Epidermal melanocyte (primary cell): ENCODE data around the gene CT45A3.
"Not testable (repeated sequence)": the region's sequence is repeated elsewhere in the genome, so short reads cannot be mapped to it uniquely, and the experiment has no call there.

Experiments
- DNase-seq: peaks from one replicate; pipeline ENCODE4 v3.0.0; 2011; ENCODE audit warnings: low spot score; ENCODE audit not compliant: insufficient read length

The CT45A3 gene, protein sequence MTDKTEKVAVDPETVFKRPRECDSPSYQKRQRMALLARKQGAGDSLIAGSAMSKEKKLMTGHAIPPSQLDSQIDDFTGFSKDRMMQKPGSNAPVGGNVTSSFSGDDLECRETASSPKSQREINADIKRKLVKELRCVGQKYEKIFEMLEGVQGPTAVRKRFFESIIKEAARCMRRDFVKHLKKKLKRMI

DNA sequence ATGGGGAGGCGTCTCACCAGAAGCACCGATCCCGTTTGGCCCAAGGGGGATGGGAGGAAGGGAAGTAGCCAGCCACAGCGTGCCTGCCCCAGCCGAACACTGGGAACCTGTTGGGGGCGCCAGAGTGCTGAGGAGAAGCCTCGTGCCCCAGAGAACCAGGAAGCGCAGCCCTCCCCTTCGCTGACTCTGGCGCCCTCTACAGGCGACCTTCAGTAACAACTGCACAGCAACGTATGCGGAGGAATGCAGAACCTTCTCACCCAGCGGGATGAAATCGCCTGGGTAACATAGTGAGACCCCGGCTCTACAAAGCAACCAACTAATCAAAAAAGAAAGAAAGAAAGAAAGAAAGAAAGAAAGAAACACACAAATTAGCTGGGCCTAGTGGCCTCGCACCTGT lies at the start of gene CT45A3:
Gene CT45A3 (minus strand): TSS at position 101 of the 400 bp plus-strand sequence. CDS start 3,747 bp downstream, outside the sequence.
- DNase-seq: not testable (repeated sequence)

- not testable (repeated sequence) for DNase-seq
These were observed 34.7 kb upstream of the CT45A3 start, which contains the start of gene CT45A6 for GRCh38 chrX:135802687-135803086. TSS of gene CT45A6 (minus strand) at chrX:135802787. CDS start at chrX:135798993, 3,794 bp downstream.

DNA sequence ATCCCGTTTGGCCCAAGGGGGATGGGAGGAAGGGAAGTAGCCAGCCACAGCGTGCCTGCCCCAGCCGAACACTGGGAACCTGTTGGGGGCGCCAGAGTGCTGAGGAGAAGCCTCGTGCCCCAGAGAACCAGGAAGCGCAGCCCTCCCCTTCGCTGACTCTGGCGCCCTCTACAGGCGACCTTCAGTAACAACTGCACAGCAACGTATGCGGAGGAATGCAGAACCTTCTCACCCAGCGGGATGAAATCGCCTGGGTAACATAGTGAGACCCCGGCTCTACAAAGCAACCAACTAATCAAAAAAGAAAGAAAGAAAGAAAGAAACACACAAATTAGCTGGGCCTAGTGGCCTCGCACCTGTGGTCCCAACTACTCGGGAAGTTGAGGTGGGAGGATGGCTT lies 17.4 kb upstream of the CT45A3 start, which contains the start of gene CT45A5:
Gene CT45A5 (minus strand): TSS at position 101 of the 400 bp plus-strand sequence. CDS start 3,774 bp downstream, outside the sequence.
- not testable (repeated sequence) for DNase-seq

GRCh38 chrX:135744739-135745138 lies 23.3 kb downstream of the CT45A3 start:
- DNase-seq: not testable (repeated sequence)

GRCh38 chrX:135741192-135741715 lies 26.7 kb downstream of the CT45A3 start:
- DNase-seq: no peak

- DNase-seq: no peak
These were observed 27.3 kb downstream of the CT45A3 start for GRCh38 chrX:135740681-135741149.

GRCh38 chrX:135737366-135738071 lies 30.5 kb downstream of the CT45A3 start:
- DNase-seq: no peak

GRCh38 chrX:135734666-135735065 lies 33.3 kb downstream of the CT45A3 start:
- DNase-seq: not testable (repeated sequence)

- no peak for DNase-seq
These were observed 54.2 kb downstream of the CT45A3 start for GRCh38 chrX:135713795-135714194.

DNA sequence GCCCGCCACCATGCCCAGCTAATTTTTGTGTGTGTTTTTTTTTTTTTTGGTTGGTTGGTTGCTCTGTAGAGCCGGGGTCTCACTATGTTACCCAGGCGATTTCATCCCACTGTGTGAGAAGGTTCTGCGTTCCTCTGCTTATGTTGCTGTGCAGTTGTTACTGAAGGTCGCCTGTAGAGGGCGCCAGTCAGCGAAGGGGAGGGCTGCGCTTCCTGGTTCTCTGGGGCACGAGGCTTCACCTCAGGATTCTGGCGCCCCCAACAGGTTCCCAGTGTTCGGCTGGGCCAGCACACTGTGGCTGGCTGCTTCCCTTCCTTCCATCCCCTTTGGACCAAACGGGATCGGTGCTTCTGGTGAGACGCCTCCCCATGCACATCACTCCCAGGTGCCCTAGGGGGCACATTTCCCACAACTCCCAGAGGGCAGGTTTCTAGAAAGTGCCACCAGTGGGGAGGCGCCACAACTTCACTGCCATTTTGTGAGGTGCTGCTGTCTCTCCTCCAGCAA lies 54.8 kb downstream of the CT45A3 start, which contains the start of gene CT45A1:
Gene CT45A1 (plus strand): TSS at position 457 of the 507 bp plus-strand sequence. CDS start 5,302 bp downstream, outside the sequence.
- DNase-seq: not testable (repeated sequence)
